ENCODE measurements around the gene SATB2. TPM values are rescaled to one million over a fixed set of nuclear protein-coding genes. Genes with fewer than 3 reads are reported as not detected.

Gene SATB2
- total RNA-seq, 2 experiments from 2014 or later = 0.14 TPM; not detected in 1

- Mint-ChIP-seq H3K4me3 (no peak overlapping the region), H3K4me1 (ENCODE audit: low read depth) (no peaks in the 10 kb centered on the region), H3K9me3 (no peaks in the 10 kb centered on the region), H3K27me3 (peaks cover 10% of the 10 kb centered on the region), H3K27ac (no peak overlapping the region), H3K36me3 (ENCODE audit: low read depth) (no peaks in the 10 kb centered on the region)
- POLR2A ChIA-PET = no interaction called here
- CTCF ChIA-PET = no interaction called here
- TF ChIP-seq CTCF (IDR thresholded peaks at IDR 0.05) = no peak
- intact Hi-C loops (cut with micrococcal nuclease) = no loop called here
- DNase-seq = no peak
- no peak for ATAC-seq
These were observed 101.3 kb downstream of the SATB2 start for GRCh38 chr2:199356412-199356811.

- H3K4me1 Mint-ChIP-seq (ENCODE audit: low read depth) = no peaks in the 10 kb centered on the region
- DNase-seq (no peak), ATAC-seq (no peak)
- H3K27ac Mint-ChIP-seq = no peak overlapping the region
- CTCF ChIA-PET = no interaction called here
- peaks cover 2% of the 10 kb centered on the region for H3K27me3 Mint-ChIP-seq
- H3K9me3 Mint-ChIP-seq = no peaks in the 10 kb centered on the region
- intact Hi-C loops (cut with micrococcal nuclease) = no loop called here
- no peak for TF ChIP-seq CTCF (IDR thresholded peaks at IDR 0.05)
- H3K36me3 Mint-ChIP-seq (ENCODE audit: low read depth) = no peaks in the 10 kb centered on the region
- H3K4me3 Mint-ChIP-seq = no peak overlapping the region
- POLR2A ChIA-PET = no interaction called here
These were observed 108.9 kb downstream of the SATB2 start for GRCh38 chr2:199348871-199349270.

GRCh38 chr2:199344012-199344411, 113.7 kb downstream of the SATB2 start:
- ATAC-seq = no peak

GRCh38 chr2:199342334-199342733, 115.4 kb downstream of the SATB2 start:
- Mint-ChIP-seq H3K27ac (no peak overlapping the region), H3K4me1 (ENCODE audit: low read depth) (no peaks in the 10 kb centered on the region), H3K4me3 (no peak overlapping the region), H3K27me3 (no peaks in the 10 kb centered on the region), H3K9me3 (no peaks in the 10 kb centered on the region), H3K36me3 (ENCODE audit: low read depth) (no peaks in the 10 kb centered on the region)
- ATAC-seq (no peak), DNase-seq (no peak)
- intact Hi-C loops (cut with micrococcal nuclease) = no loop called here
- ChIA-PET CTCF (no interaction called here), POLR2A (no interaction called here)
- TF ChIP-seq CTCF (IDR thresholded peaks at IDR 0.05) = no peak

More at GRCh38 chr2:199344012-199344411, 113.7 kb downstream of the SATB2 start:
- Mint-ChIP-seq H3K9me3 (no peaks in the 10 kb centered on the region), H3K27ac (no peak overlapping the region), H3K36me3 (ENCODE audit: low read depth) (no peaks in the 10 kb centered on the region), H3K27me3 (no peaks in the 10 kb centered on the region), H3K4me1 (ENCODE audit: low read depth) (no peaks in the 10 kb centered on the region), H3K4me3 (no peak overlapping the region)
- ChIA-PET CTCF (no interaction called here), POLR2A (no interaction called here)
- no peak for DNase-seq
- intact Hi-C loops (cut with micrococcal nuclease) = no loop called here
- TF ChIP-seq CTCF (IDR thresholded peaks at IDR 0.05) = no peak

- no peak for DNase-seq
- no peaks in the 10 kb centered on the region for H3K36me3 Mint-ChIP-seq (ENCODE audit: low read depth)
- no peak for ATAC-seq
- ChIA-PET CTCF (no interaction called here), POLR2A (no interaction called here)
- H3K4me3 Mint-ChIP-seq = no peak overlapping the region
- H3K4me1 Mint-ChIP-seq (ENCODE audit: low read depth) = no peaks in the 10 kb centered on the region
- TF ChIP-seq CTCF (IDR thresholded peaks at IDR 0.05) = no peak
- H3K9me3 Mint-ChIP-seq = no peaks in the 10 kb centered on the region
- H3K27ac Mint-ChIP-seq = no peak overlapping the region
- intact Hi-C loops (cut with micrococcal nuclease) = no loop called here
- H3K27me3 Mint-ChIP-seq = peaks cover 4% of the 10 kb centered on the region
These were observed 116.6 kb downstream of the SATB2 start for GRCh38 chr2:199341123-199341522.

Measured in activated CD8-positive, alpha-beta T cell treated with anti-CD3 and anti-CD28 coated beads for 36 hours (primary cell).